Endothelial cell of umbilical vein (primary cell): Measurements from ENCODE around the gene PTPRQ. TPM values are rescaled to one million over a fixed set of nuclear protein-coding genes. Genes with fewer than 3 reads are reported as not detected.
A peak's percentile ranks its signal among the peaks of the same experiment; 100 is the strongest.
"Not testable (repeated sequence)": the region's sequence is repeated elsewhere in the genome, so short reads cannot be mapped to it uniquely, and the experiment has no call there.

Source experiments
- BruUV-seq: library from RNA; stranded (reverse); fragments of 400-500 nt; replicated peaks from 2 replicates; lab custom pipeline; 2021; lab: Mats Ljungman, UMichigan
- CTCF ChIA-PET: fragments of 300-600, 350-600 bp; sonication (Branson Sonifier 250); formaldehyde crosslinking; loops from one replicate; lab custom pipeline; 2021; ENCODE audit warnings: antibody characterized with exemption, inconsistent platforms; lab: Charles Lee
- POLR2A ChIA-PET: fragments of 300-600, 350-600 bp; sonication (Branson Sonifier 250); formaldehyde crosslinking; loops from one replicate; lab custom pipeline; 2021; ENCODE audit warnings: antibody characterized with exemption, inconsistent platforms; lab: Charles Lee
- DNase-seq: peaks from one replicate; pipeline ENCODE4 v3.0.0-alpha.2; 2011; ENCODE audit warnings: low read depth, low spot score
- FAIRE-seq: peaks from 2 replicates; lab custom pipeline; 2011; peaks lifted over from hg19 to GRCh38; lab: Jason Lieb, UNC
- H2AFZ ChIP-seq: 2 replicates; pipeline ENCODE4 v1.6.0; 2012; ENCODE audit warnings: low read depth, low read length, control low read depth, inconsistent platforms
- H3K27ac ChIP-seq: 2 replicates; pipeline ENCODE4 v1.5.1; 2011; ENCODE audit warnings: low read depth, mild to moderate bottlenecking, control low read depth, low read length, moderate library complexity; ENCODE audit not compliant: insufficient read depth
- H3K27me3 ChIP-seq, 2 experiments: 2 replicates each; pipeline versions ENCODE4 v1.6.0 to v1.6.1; 2011; ENCODE audit warnings: low read length in 2 of 2, mixed read lengths in 1 of 2; ENCODE audit not compliant: control insufficient read depth in 2 of 2, insufficient read depth in 2 of 2
- H3K36me3 ChIP-seq, 2 experiments: 2 replicates in 1 of 2; 3 replicates in 1 of 2; pipeline ENCODE4 v1.5.1; 2011; ENCODE audit warnings: low read length in 2 of 2, mild to moderate bottlenecking in 1 of 2, moderate library complexity in 1 of 2; ENCODE audit not compliant: control insufficient read depth in 2 of 2, insufficient read depth in 2 of 2; ENCODE audit errors: extremely low read depth in 1 of 2
- H3K4me1 ChIP-seq: 3 replicates; pipeline ENCODE4 v1.5.1; 2011; ENCODE audit warnings: mild to moderate bottlenecking, low read length; ENCODE audit not compliant: control insufficient read depth, insufficient read depth; ENCODE audit errors: extremely low read depth
- H3K4me2 ChIP-seq: 2 replicates; pipeline ENCODE4 v1.6.1; 2011; ENCODE audit warnings: low read length, control low read depth, mixed read lengths; ENCODE audit not compliant: insufficient read depth
- H3K4me3 ChIP-seq, 3 experiments: fragments of 200-600 bp in 1 of 3; sonication (generic), shearing (Covaris generic) in 1 of 3; replicated peaks in 1 of 3; 2 replicates each; pipeline ENCODE4 v1.5.1; 2011 to 2016; ENCODE audit warnings: control low read depth in 3 of 3, low read length in 3 of 3, mild to moderate bottlenecking in 2 of 3, inconsistent platforms in 1 of 3, low read depth in 1 of 3, moderate library complexity in 1 of 3; ENCODE audit not compliant: insufficient read depth in 1 of 3
- H3K79me2 ChIP-seq: 2 replicates; pipeline ENCODE4 v1.6.0; 2012; ENCODE audit warnings: low read length, inconsistent platforms; ENCODE audit not compliant: control insufficient read depth, insufficient read depth
- H3K9ac ChIP-seq: replicated peaks from 2 replicates; pipeline ENCODE3; 2011; ENCODE audit warnings: low read length, control low read depth; ENCODE audit not compliant: insufficient read depth; ENCODE audit errors: extremely low read depth
- H3K9me1 ChIP-seq: replicated peaks from 3 replicates; pipeline ENCODE4 v1.6.0; 2011; ENCODE audit warnings: mild to moderate bottlenecking, low read length; ENCODE audit not compliant: control insufficient read depth, insufficient read depth; ENCODE audit errors: extremely low read depth
- H3K9me3 ChIP-seq: replicated peaks from 2 replicates; pipeline ENCODE4 v1.5.1; 2012; ENCODE audit warnings: low read length, inconsistent platforms; ENCODE audit not compliant: control insufficient read depth, insufficient read depth
- H4K20me1 ChIP-seq: replicated peaks from 2 replicates; pipeline ENCODE3; 2011; ENCODE audit warnings: mild to moderate bottlenecking, low read length; ENCODE audit not compliant: control insufficient read depth, insufficient read depth; ENCODE audit errors: extremely low read depth
- CTCF ChIP-seq, 2 donors: IDR thresholded peaks; 1 replicate in 1 of 2; 2 replicates in 1 of 2; pipeline ENCODE4 v1.5.1; 2011; ENCODE audit warnings: low read length in 2 of 2, mild to moderate bottlenecking in 2 of 2, moderate library complexity in 2 of 2, control low read depth in 1 of 2, inconsistent platforms in 1 of 2, low read depth in 1 of 2; ENCODE audit not compliant: insufficient read depth in 1 of 2; ENCODE audit errors: extremely low read depth in 1 of 2
- EZH2 ChIP-seq: IDR thresholded peaks from 2 replicates; pipeline ENCODE4 v1.6.1; 2012; ENCODE audit warnings: borderline replicate concordance, low read depth, mild to moderate bottlenecking, moderate library complexity, low read length, inconsistent platforms; ENCODE audit not compliant: severe bottlenecking
- GATA2 ChIP-seq: IDR thresholded peaks from 2 replicates; pipeline ENCODE4 v1.7.0; 2011; ENCODE audit warnings: low read depth, mild to moderate bottlenecking, moderate library complexity, mixed read lengths, low read length; ENCODE audit not compliant: insufficient read length, insufficient read depth
- JUN ChIP-seq: IDR thresholded peaks from 2 replicates; pipeline ENCODE4 v1.6.1; 2011; ENCODE audit warnings: borderline replicate concordance, low read depth; ENCODE audit not compliant: insufficient read length, insufficient read depth
- MAX ChIP-seq: IDR thresholded peaks from 2 replicates; pipeline ENCODE4 v1.6.1; 2011; ENCODE audit not compliant: insufficient read depth, insufficient read length
- POLR2A ChIP-seq: IDR thresholded peaks from 2 replicates; pipeline ENCODE4 v1.6.1; 2012; ENCODE audit warnings: low read depth, mild to moderate bottlenecking, control low read depth, low read length
- POLR2AphosphoS5 ChIP-seq: IDR thresholded peaks from 2 replicates; pipeline ENCODE4 v1.6.1; 2012; ENCODE audit warnings: low read depth, mild to moderate bottlenecking, control low read depth, low read length, moderate library complexity; ENCODE audit not compliant: insufficient read depth
- dilution Hi-C: fragments of 300-500 bp; cut with MboI; formaldehyde crosslinking; loops from one replicate; pipeline ENCODE4 v1.15.0; 2019; ENCODE audit warnings: low sequenced_read_pairs; ENCODE audit not compliant: extremely low pct_ligation_motif_present
- intact Hi-C: fragments of 100-400 bp; cut with micrococcal nuclease; formaldehyde crosslinking; loops from one replicate; pipeline ENCODE4 v1.10.0; 2022
- polyA plus RNA-seq, 4 experiments: library from polyadenylated mRNA; depleted of rRNA in 3 of 4; stranded (reverse) in 3 of 4; unstranded in 1 of 4; fragments of >200 nt; gene quantifications; 2 replicates each; pipeline versions ENCODE4 v1.2.1 to v1.2.3, GENCODE V29; 2011 to 2012; ENCODE audit warnings: missing spikeins in 1 of 4
- total RNA-seq: library from RNA; stranded (reverse); gene quantifications from 2 replicates; pipeline ENCODE4 v1.2.3, GENCODE V29; 2021

The PTPRQ gene
- total and polyA plus RNA-seq, 2 donors (not counting 3 experiments of a cell fraction or from before 2014, with no cell fraction given), result not detected

GRCh38 chr12:80472911-80473500, 29.0 kb downstream of the PTPRQ start:
- TF ChIP-seq GATA2 (no peak), CTCF (IDR thresholded peaks at IDR 0.05; ENCODE audit: extremely low read depth in 1 of 2, insufficient read depth in 1 of 2, low read depth in 1 of 2, low read length in 2 of 2) (peak; percentile 31 to 49), POLR2A (no peak), EZH2 (no peak), MAX (no peak), JUN (no peak), POLR2AphosphoS5 (no peak)
- CTCF ChIA-PET, result interaction anchor here (0.6 to 2.2 kb wide), 20 partner anchors 13 to 785 kb away, joined by 3 to 29 read pairs (median 4); no protein-coding TSS in a partner anchor

GRCh38 chr12:80477521-80478145, 33.6 kb downstream of the PTPRQ start:
- FAIRE-seq, H3K79me2 ChIP-seq, H3K9me3 ChIP-seq, H3K27me3 ChIP-seq, H3K4me3 ChIP-seq, H3K4me2 ChIP-seq, H3K9me1 ChIP-seq, H3K4me1 ChIP-seq, H3K9ac ChIP-seq, CTCF ChIA-PET, BruUV-seq, dilution Hi-C loops, DNase-seq, H2AFZ ChIP-seq, H3K36me3 ChIP-seq, H3K27ac ChIP-seq, H4K20me1 ChIP-seq, POLR2A ChIA-PET: not testable (repeated sequence)
- intact Hi-C loops, result loop anchor here (10.0 kb wide), 1 partner anchor 467 kb away; no protein-coding TSS in a partner anchor

More at GRCh38 chr12:80472911-80473500, 29.0 kb downstream of the PTPRQ start:
- H3K27me3 ChIP-seq, result no peaks in the 10 kb centered on the region
- no peaks in the 10 kb centered on the region for H3K9me3 ChIP-seq
- intact Hi-C loops, result loop anchor here (1.0 to 10.0 kb wide), 4 partner anchors 125 to 784 kb away; no protein-coding TSS in a partner anchor
- DNase-seq (peak; percentile 65), FAIRE-seq (peak; percentile 75)
- H4K20me1 ChIP-seq, result no peaks in the 10 kb centered on the region
- no peaks in the 10 kb centered on the region for H3K36me3 ChIP-seq
- BruUV-seq, result no TSS peak
- H2AFZ ChIP-seq, result no peak overlapping the region
- H3K4me2 ChIP-seq, result no peak overlapping the region
- H3K9ac ChIP-seq, result no peak overlapping the region
- no peaks in the 10 kb centered on the region for H3K4me1 ChIP-seq
- H3K79me2 ChIP-seq, result no peaks in the 10 kb centered on the region
- no peaks in the 10 kb centered on the region for H3K9me1 ChIP-seq
- H3K27ac ChIP-seq, result no peak overlapping the region
- POLR2A ChIA-PET, result no interaction called here
- dilution Hi-C loops, result no loop called here
- H3K4me3 ChIP-seq, result no peak overlapping the region
